Gastroesophageal sphincter (tissue), 4 donors: ENCODE data around the gene LDB3. TPM values are rescaled to one million over a fixed set of nuclear protein-coding genes. Genes with fewer than 3 reads are reported as not detected.

ENCODE experiments used
- ATAC-seq: fragments of 150-250 bp; one replicate; pipeline ENCODE4 v1.9.1; 2016; ENCODE audit warnings: mild to moderate bottlenecking, moderate library complexity
- H3K27ac ChIP-seq, 4 donors: fragments of 200-600 bp; sonication (generic) in 3 of 4; 1 replicate in 3 of 4; 2 replicates in 1 of 4; pipeline ENCODE4 v1.5.1; 2016 to 2019
- H3K27me3 ChIP-seq: fragments of 200-600 bp; sonication (generic); one replicate; pipeline ENCODE4 v1.5.1; 2019
- H3K36me3 ChIP-seq, 2 donors: fragments of 200-600 bp; sonication (generic); one replicate each; pipeline ENCODE4 v1.5.1; 2019; ENCODE audit warnings: control low read depth in 1 of 2
- H3K4me1 ChIP-seq, 3 donors: fragments of 200-600 bp; sonication (generic); 1 replicate in 2 of 3; 2 replicates in 1 of 3; pipeline ENCODE4 v1.5.1; 2016 to 2019; ENCODE audit warnings: control low read depth in 2 of 3
- H3K4me3 ChIP-seq, 2 donors: fragments of 200-600 bp; sonication (generic); one replicate each; pipeline ENCODE4 v1.5.1; 2019; ENCODE audit warnings: mild to moderate bottlenecking in 1 of 2, moderate library complexity in 1 of 2
- H3K9me3 ChIP-seq, 3 donors: fragments of 200-600 bp; sonication (generic); one replicate each; pipeline ENCODE4 v1.5.1; 2017 to 2019; ENCODE audit warnings: control low read depth in 2 of 3
- CTCF ChIP-seq, 4 experiments: fragments of 200-600 bp in 2 of 4; fragments of 450-650 bp in 2 of 4; sonication (generic) in 1 of 4; IDR thresholded peaks; one replicate each; pipeline ENCODE4 v1.5.1; 2017 to 2019; ENCODE audit warnings: antibody characterized with exemption in 4 of 4, mild to moderate bottlenecking in 2 of 4, moderate library complexity in 2 of 4
- EP300 ChIP-seq: sonication (generic); formaldehyde crosslinking; IDR thresholded peaks from one replicate; pipeline ENCODE4 v1.6.1; 2017; ENCODE audit warnings: antibody characterized with exemption, mild to moderate bottlenecking
- POLR2A ChIP-seq, 2 donors: fragments of 450-650 bp; IDR thresholded peaks; one replicate each; pipeline ENCODE4 v1.6.1; 2017; ENCODE audit warnings: antibody characterized with exemption in 2 of 2, mild to moderate bottlenecking in 2 of 2, moderate library complexity in 1 of 2
- POLR2AphosphoS5 ChIP-seq: sonication (generic); formaldehyde crosslinking; IDR thresholded peaks from one replicate; pipeline ENCODE4 v1.6.1; 2017; ENCODE audit warnings: antibody characterized with exemption
- WGBS, 2 donors: methylation state at CpG; one replicate each; pipeline ENCODE4 v1.1.5; 2018; ENCODE audit warnings: low coverage in 1 of 2; 5-methylcytosine and 5-hydroxymethylcytosine counted together
- total RNA-seq, 4 donors: library from RNA; depleted of rRNA; stranded (reverse); fragments of >200 nt; gene quantifications; one replicate each; pipeline ENCODE4 v1.1.0, GENCODE V29; 2016

The LDB3 gene
- total RNA-seq, 4 donors from 2014 or later: 12.9 to 45.8 (median 18.6) TPM

- peaks cover 17% of the 10 kb centered on the region for H3K27me3 ChIP-seq
- peak overlapping the region in 1 of 4 donors; percentile 78 for H3K27ac ChIP-seq
- ATAC-seq: no peak
- H3K4me3 ChIP-seq: no peak overlapping the region
- H3K9me3 ChIP-seq: no peaks in the 10 kb centered on the region
- TF ChIP-seq EP300: no peak
- TF ChIP-seq CTCF (IDR thresholded peaks at IDR 0.05): no peak
- TF ChIP-seq POLR2AphosphoS5: no peak
- TF ChIP-seq POLR2A (IDR thresholded peaks at IDR 0.05): no peak
- WGBS, 2 donors: 62 to 100% methylated on average over 1 to 4 of the region's 5 CpGs
- no peaks in the 10 kb centered on the region for H3K36me3 ChIP-seq
- peaks cover 0 to 31% (median 3%) of the 10 kb centered on the region in 3 donors for H3K4me1 ChIP-seq
Observed at GRCh38 chr10:86632951-86633350, 35.4 kb upstream of the LDB3 start.

- Histone ChIP-seq H3K27ac (no peak overlapping the region), H3K9me3 (no peaks in the 10 kb centered on the region)
- no peak for ATAC-seq
Observed at GRCh38 chr10:86635402-86635801, 32.9 kb upstream of the LDB3 start.

GRCh38 chr10:86636311-86636710 lies 32.0 kb upstream of the LDB3 start:
- no peak for ATAC-seq
- H3K27me3 ChIP-seq: peaks cover 17% of the 10 kb centered on the region
- 76% methylated on average over 2 of the region's 2 CpGs; no CpG with 5 or more reads in 1 of the 2 donors for WGBS, 2 donors
- H3K9me3 ChIP-seq: no peaks in the 10 kb centered on the region
- TF ChIP-seq POLR2AphosphoS5: no peak
- TF ChIP-seq EP300: no peak
- TF ChIP-seq POLR2A (IDR thresholded peaks at IDR 0.05): no peak
- no peak for TF ChIP-seq CTCF (IDR thresholded peaks at IDR 0.05)
- H3K36me3 ChIP-seq: no peaks in the 10 kb centered on the region
- no peak overlapping the region for H3K27ac ChIP-seq
- peaks cover 0 to 13% (median 3%) of the 10 kb centered on the region in 3 donors for H3K4me1 ChIP-seq
- H3K4me3 ChIP-seq: no peak overlapping the region

More at GRCh38 chr10:86635402-86635801, 32.9 kb upstream of the LDB3 start:
- peaks cover 0 to 21% (median 3%) of the 10 kb centered on the region in 3 donors for H3K4me1 ChIP-seq
- no peak overlapping the region for H3K4me3 ChIP-seq
- no peak for TF ChIP-seq EP300
- TF ChIP-seq POLR2A (IDR thresholded peaks at IDR 0.05): no peak
- TF ChIP-seq CTCF (IDR thresholded peaks at IDR 0.05): no peak
- TF ChIP-seq POLR2AphosphoS5: no peak
- no peaks in the 10 kb centered on the region for H3K36me3 ChIP-seq
- WGBS, 2 donors: 22 to 41% methylated on average over 2 of the region's 2 CpGs
- H3K27me3 ChIP-seq: peaks cover 17% of the 10 kb centered on the region

GRCh38 chr10:86642021-86642420 lies 26.3 kb upstream of the LDB3 start:
- Histone ChIP-seq H3K4me1 (peaks cover 0 to 25% (median 0%) of the 10 kb centered on the region in 3 donors), H3K4me3 (no peak overlapping the region), H3K9me3 (no peaks in the 10 kb centered on the region), H3K27me3 (no peaks in the 10 kb centered on the region), H3K36me3 (no peaks in the 10 kb centered on the region), H3K27ac (no peak overlapping the region)
- no peak for TF ChIP-seq EP300
- no peak for TF ChIP-seq POLR2A (IDR thresholded peaks at IDR 0.05)
- TF ChIP-seq POLR2AphosphoS5: no peak
- no peak for TF ChIP-seq CTCF (IDR thresholded peaks at IDR 0.05)
- ATAC-seq: no peak

- Histone ChIP-seq H3K4me1 (peaks cover 0 to 25% (median 0%) of the 10 kb centered on the region in 3 donors), H3K36me3 (no peaks in the 10 kb centered on the region), H3K27me3 (no peaks in the 10 kb centered on the region), H3K4me3 (no peak overlapping the region), H3K9me3 (no peaks in the 10 kb centered on the region), H3K27ac (peak overlapping the region in 1 of 4 donors; percentile 40)
- no peak for ATAC-seq
- WGBS, 2 donors: 42 to 55% methylated on average over 4 to 5 of the region's 5 CpGs
- TF ChIP-seq POLR2A (IDR thresholded peaks at IDR 0.05) (no peak), CTCF (IDR thresholded peaks at IDR 0.05) (peak in 2 of 4 experiments; percentile 13 to 18)
Observed at GRCh38 chr10:86642499-86642898, 25.8 kb upstream of the LDB3 start.
